GM12892 (cell line): ENCODE results near the gene IMPG1.

Experiments used
- POLR2A ChIP-seq: IDR thresholded peaks from 2 replicates; pipeline ENCODE4 v1.6.1; 2011; ENCODE audit warnings: low read depth, low read length, control low read depth
- POLR2AphosphoS5 ChIP-seq: IDR thresholded peaks from 2 replicates; pipeline ENCODE4 v1.6.1; 2011; ENCODE audit warnings: low read depth, low read length, control low read depth

DNA sequence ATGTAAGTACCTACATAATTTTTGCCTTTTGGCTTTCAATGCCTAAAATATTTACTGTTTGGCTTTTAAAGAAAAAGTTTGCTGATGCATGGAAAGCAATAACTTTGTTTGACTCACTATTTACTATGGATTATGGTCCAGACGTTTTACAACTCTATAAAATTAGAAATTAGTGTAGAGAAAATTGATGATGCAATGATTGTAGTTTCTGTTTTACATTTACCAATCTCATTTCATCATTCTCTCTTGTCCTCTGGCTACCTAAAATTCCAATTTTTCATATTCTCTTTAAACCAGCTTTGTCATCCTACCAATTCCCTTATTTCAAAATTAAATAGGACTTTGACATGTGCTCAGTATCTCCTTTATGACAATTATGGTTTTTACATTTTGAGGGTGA is 131.0 kb downstream of the IMPG1 start:
- TF ChIP-seq POLR2A: no peak
- no peak for TF ChIP-seq POLR2AphosphoS5
